Measurements from ENCODE around the gene TMEM14C.
A peak's percentile ranks its signal among the peaks of the same experiment; 100 is the strongest.
"Not testable (repeated sequence)": the region's sequence is repeated elsewhere in the genome, so short reads cannot be mapped to it uniquely, and the experiment has no call there.

TMEM14C gene

DNA sequence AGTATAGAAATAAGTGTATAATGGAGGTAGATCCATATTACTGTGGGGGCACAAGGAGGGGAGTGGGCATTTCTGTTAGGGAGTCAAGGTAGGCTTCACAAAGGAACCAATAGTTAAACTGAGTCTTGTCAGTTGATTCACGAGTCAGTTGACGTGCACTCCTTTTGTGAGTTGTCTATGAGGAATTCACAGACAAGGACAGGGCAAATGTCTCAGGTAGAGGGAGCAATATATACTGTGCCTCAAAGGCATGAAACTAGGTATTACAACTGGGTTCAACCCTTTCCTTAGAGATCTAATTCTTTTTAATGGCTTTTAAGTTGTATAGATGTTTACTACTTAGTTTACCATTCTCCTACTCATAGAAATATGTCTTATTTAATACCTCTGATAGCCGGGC lies 11.0 kb downstream of the TMEM14C start:
- no peak overlapping the region for H3K4me3 ChIP-seq (ENCODE audit: low read depth, low read length)
- DNase-seq (ENCODE audit: low read depth) = no peak
- TF ChIP-seq, protein P1, sequence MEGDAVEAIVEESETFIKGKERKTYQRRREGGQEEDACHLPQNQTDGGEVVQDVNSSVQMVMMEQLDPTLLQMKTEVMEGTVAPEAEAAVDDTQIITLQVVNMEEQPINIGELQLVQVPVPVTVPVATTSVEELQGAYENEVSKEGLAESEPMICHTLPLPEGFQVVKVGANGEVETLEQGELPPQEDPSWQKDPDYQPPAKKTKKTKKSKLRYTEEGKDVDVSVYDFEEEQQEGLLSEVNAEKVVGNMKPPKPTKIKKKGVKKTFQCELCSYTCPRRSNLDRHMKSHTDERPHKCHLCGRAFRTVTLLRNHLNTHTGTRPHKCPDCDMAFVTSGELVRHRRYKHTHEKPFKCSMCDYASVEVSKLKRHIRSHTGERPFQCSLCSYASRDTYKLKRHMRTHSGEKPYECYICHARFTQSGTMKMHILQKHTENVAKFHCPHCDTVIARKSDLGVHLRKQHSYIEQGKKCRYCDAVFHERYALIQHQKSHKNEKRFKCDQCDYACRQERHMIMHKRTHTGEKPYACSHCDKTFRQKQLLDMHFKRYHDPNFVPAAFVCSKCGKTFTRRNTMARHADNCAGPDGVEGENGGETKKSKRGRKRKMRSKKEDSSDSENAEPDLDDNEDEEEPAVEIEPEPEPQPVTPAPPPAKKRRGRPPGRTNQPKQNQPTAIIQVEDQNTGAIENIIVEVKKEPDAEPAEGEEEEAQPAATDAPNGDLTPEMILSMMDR (IDR thresholded peaks at IDR 0.05; ENCODE audit: insufficient read depth, low read depth, low read length, missing control alignments) = no peak

- no peak for DNase-seq (ENCODE audit: low read depth)
- no peak overlapping the region for H3K4me3 ChIP-seq (ENCODE audit: low read depth, low read length)
- TF ChIP-seq, protein P1 (IDR thresholded peaks at IDR 0.05; ENCODE audit: insufficient read depth, low read depth, low read length, missing control alignments) = no peak
These were observed 13.9 kb downstream of the TMEM14C start for GRCh38 chr6:10736731-10737130.

- no peak overlapping the region for H3K4me3 ChIP-seq (ENCODE audit: low read depth, low read length)
- no peak for DNase-seq (ENCODE audit: low read depth)
- TF ChIP-seq, protein P1 (IDR thresholded peaks at IDR 0.05; ENCODE audit: insufficient read depth, low read depth, low read length, missing control alignments) = no peak
These were observed 17.2 kb downstream of the TMEM14C start for GRCh38 chr6:10740061-10740460.

- not testable (repeated sequence) for H3K4me3 ChIP-seq (ENCODE audit: low read depth, low read length); DNase-seq (ENCODE audit: low read depth)
These were observed 18.8 kb downstream of the TMEM14C start for GRCh38 chr6:10741643-10742042.

GRCh38 chr6:10742251-10742650 lies 19.4 kb downstream of the TMEM14C start:
- TF ChIP-seq, protein P1 (IDR thresholded peaks at IDR 0.05; ENCODE audit: insufficient read depth, low read depth, low read length, missing control alignments) = no peak
- no peak overlapping the region for H3K4me3 ChIP-seq (ENCODE audit: low read depth, low read length)
- no peak for DNase-seq (ENCODE audit: low read depth)

DNA sequence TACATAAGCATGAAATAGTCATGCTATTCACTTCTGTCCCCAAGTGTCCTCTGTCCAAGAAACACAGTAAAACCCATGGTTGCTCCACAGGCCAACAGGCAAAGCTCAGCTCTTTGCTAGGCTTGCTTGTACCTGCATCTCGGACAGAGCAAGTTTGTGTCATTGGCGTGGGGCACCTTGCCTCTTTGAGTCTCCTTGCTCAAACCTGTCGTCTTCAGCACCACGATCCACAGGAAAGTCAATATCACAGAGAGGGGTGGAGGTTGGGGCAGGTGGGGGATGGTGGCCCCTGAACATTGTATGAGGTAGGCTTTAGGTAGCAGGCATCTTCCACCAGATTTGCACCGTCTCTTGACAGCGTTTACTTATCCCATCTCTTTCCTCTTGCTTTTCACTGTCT lies 20.6 kb downstream of the TMEM14C start:
- TF ChIP-seq, protein P1 (IDR thresholded peaks at IDR 0.05; ENCODE audit: insufficient read depth, low read depth, low read length, missing control alignments) = no peak
- DNase-seq (ENCODE audit: low read depth) = no peak
- H3K4me3 ChIP-seq (ENCODE audit: low read depth, low read length) = no peak overlapping the region

- no peak for DNase-seq (ENCODE audit: low read depth)
- no peak overlapping the region for H3K4me3 ChIP-seq (ENCODE audit: low read depth, low read length)
- TF ChIP-seq, protein P1 (IDR thresholded peaks at IDR 0.05; ENCODE audit: insufficient read depth, low read depth, low read length, missing control alignments) = no peak
These were observed 22.2 kb downstream of the TMEM14C start for GRCh38 chr6:10745116-10745515.

DNA sequence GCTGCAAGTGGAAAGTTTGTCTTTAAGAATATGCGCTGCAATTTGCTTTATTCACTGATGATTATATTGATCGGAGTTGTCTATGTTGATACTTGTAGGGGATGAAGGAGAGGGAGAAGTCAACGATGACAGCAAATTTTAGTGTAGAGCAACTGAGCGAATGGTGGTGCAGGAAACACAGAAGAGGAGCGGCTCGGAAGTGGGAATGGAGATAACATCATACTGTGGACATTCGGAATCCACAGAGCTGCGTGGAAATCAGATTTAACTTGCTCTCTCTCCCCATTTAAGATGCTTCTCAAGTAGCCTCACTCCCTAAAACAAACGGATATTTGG lies 24.0 kb downstream of the TMEM14C start:
- no peak for DNase-seq (ENCODE audit: low read depth)
- H3K4me3 ChIP-seq (ENCODE audit: low read depth, low read length) = peak overlapping the region; percentile 98
- TF ChIP-seq, protein P1 (IDR thresholded peaks at IDR 0.05; ENCODE audit: insufficient read depth, low read depth, low read length, missing control alignments) = no peak

All from GM12865 (cell line).